ENCODE data around the gene TRAT1. TPM values are rescaled to one million over a fixed set of nuclear protein-coding genes. Genes with fewer than 3 reads are reported as not detected.

The TRAT1 gene
- total and polyA plus RNA-seq, 2 experiments from 2014 or later = not detected

GRCh38 chr3:108779496-108779895, 43.1 kb upstream of the TRAT1 start:
- no peaks in the 10 kb centered on the region for H3K9me3 Mint-ChIP-seq
- TF ChIP-seq EZH2phosphoT487 (IDR thresholded peaks at IDR 0.05; ENCODE audit: unreplicated experiment) = no peak
- no peaks in the 10 kb centered on the region for H3K27me3 Mint-ChIP-seq (ENCODE audit: insufficient read depth, low read depth, poor library complexity)
- Histone ChIP-seq H3K27me3 (ENCODE audit: insufficient read depth) (no peaks in the 10 kb centered on the region), H2AFZ (no peak overlapping the region), H3F3A (replicated peaks; ENCODE audit: low read depth) (no peaks in the 10 kb centered on the region), H3K36me3 (ENCODE audit: insufficient read depth) (no peaks in the 10 kb centered on the region), H3K27ac (ENCODE audit: low read depth) (no peak overlapping the region), H3K9me2 (ENCODE audit: insufficient read depth) (peaks cover 9% of the 10 kb centered on the region; the same call in 1 of the 2 replicates), H3K79me2 (replicated peaks; ENCODE audit: insufficient read depth) (no peaks in the 10 kb centered on the region), H4K20me1 (replicated peaks; ENCODE audit: insufficient read depth) (no peaks in the 10 kb centered on the region), H3K4me1 (ENCODE audit: insufficient read depth) (no peaks in the 10 kb centered on the region), H3K4me2 (no peak overlapping the region), H3K4me3 (no peak overlapping the region)
- H3K4me1 Mint-ChIP-seq = peaks cover 5% of the 10 kb centered on the region; the same call in 2 of the 3 replicates
- ATAC-seq = no peak
- no peak overlapping the region for H3K4me3 Mint-ChIP-seq
- DNase-seq (ENCODE audit: low spot score) = no peak
- H3K27ac Mint-ChIP-seq = no peak overlapping the region
- H3K36me3 Mint-ChIP-seq (ENCODE audit: low read depth) = no peaks in the 10 kb centered on the region

- H3F3A ChIP-seq (replicated peaks; ENCODE audit: low read depth) = no peaks in the 10 kb centered on the region
- DNase-seq (ENCODE audit: low spot score) = peak; percentile 4
- ATAC-seq = no peak
- TF ChIP-seq EZH2 (IDR thresholded peaks at IDR 0.05; ENCODE audit: low read depth, unreplicated experiment) (no peak), STAT1 (IDR thresholded peaks at IDR 0.05; ENCODE audit: unreplicated experiment) (no peak), NANOG (IDR thresholded peaks at IDR 0.05; ENCODE audit: borderline replicate concordance) (no peak), ZNF114 (CRISPR knock-in tag; IDR thresholded peaks at IDR 0.05) (no peak), EZH2phosphoT487 (IDR thresholded peaks at IDR 0.05; ENCODE audit: unreplicated experiment) (no peak), CREB1 (CRISPR knock-in tag; IDR thresholded peaks at IDR 0.05; ENCODE audit: low read depth) (no peak), CTCF (conservative IDR thresholded peaks at IDR 0.05; ENCODE audit: low read depth in 2 of 2) (no peak), ETS1 (IDR thresholded peaks at IDR 0.05) (no peak), JUNB (IDR thresholded peaks at IDR 0.05; ENCODE audit: unreplicated experiment) (no peak)
- TF ChIP-seq, protein P1, sequence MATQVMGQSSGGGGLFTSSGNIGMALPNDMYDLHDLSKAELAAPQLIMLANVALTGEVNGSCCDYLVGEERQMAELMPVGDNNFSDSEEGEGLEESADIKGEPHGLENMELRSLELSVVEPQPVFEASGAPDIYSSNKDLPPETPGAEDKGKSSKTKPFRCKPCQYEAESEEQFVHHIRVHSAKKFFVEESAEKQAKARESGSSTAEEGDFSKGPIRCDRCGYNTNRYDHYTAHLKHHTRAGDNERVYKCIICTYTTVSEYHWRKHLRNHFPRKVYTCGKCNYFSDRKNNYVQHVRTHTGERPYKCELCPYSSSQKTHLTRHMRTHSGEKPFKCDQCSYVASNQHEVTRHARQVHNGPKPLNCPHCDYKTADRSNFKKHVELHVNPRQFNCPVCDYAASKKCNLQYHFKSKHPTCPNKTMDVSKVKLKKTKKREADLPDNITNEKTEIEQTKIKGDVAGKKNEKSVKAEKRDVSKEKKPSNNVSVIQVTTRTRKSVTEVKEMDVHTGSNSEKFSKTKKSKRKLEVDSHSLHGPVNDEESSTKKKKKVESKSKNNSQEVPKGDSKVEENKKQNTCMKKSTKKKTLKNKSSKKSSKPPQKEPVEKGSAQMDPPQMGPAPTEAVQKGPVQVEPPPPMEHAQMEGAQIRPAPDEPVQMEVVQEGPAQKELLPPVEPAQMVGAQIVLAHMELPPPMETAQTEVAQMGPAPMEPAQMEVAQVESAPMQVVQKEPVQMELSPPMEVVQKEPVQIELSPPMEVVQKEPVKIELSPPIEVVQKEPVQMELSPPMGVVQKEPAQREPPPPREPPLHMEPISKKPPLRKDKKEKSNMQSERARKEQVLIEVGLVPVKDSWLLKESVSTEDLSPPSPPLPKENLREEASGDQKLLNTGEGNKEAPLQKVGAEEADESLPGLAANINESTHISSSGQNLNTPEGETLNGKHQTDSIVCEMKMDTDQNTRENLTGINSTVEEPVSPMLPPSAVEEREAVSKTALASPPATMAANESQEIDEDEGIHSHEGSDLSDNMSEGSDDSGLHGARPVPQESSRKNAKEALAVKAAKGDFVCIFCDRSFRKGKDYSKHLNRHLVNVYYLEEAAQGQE (IDR thresholded peaks at IDR 0.05; ENCODE audit: unreplicated experiment) = no peak
These were observed 42.4 kb upstream of the TRAT1 start for GRCh38 chr3:108780235-108780634.

More at GRCh38 chr3:108780235-108780634, 42.4 kb upstream of the TRAT1 start:
- Histone ChIP-seq H2AFZ (0 out of 2 replicates have a peak overlapping the region, but pooled peaks have one; percentile 8), H3K4me3 (no peak overlapping the region), H3K79me2 (replicated peaks; ENCODE audit: insufficient read depth) (no peaks in the 10 kb centered on the region), H3K9me2 (ENCODE audit: insufficient read depth) (peaks cover 9% of the 10 kb centered on the region; the same call in 1 of the 2 replicates), H3K4me2 (no peak overlapping the region), H4K20me1 (replicated peaks; ENCODE audit: insufficient read depth) (no peaks in the 10 kb centered on the region), H3K36me3 (ENCODE audit: insufficient read depth) (no peaks in the 10 kb centered on the region), H3K27me3 (ENCODE audit: insufficient read depth) (no peaks in the 10 kb centered on the region), H3K4me1 (ENCODE audit: insufficient read depth) (no peaks in the 10 kb centered on the region), H3K27ac (ENCODE audit: low read depth) (no peak overlapping the region)
- Mint-ChIP-seq H3K27ac (no peak overlapping the region), H3K27me3 (ENCODE audit: insufficient read depth, low read depth, poor library complexity) (no peaks in the 10 kb centered on the region), H3K9me3 (no peaks in the 10 kb centered on the region), H3K36me3 (ENCODE audit: low read depth) (no peaks in the 10 kb centered on the region), H3K4me1 (peaks cover 5% of the 10 kb centered on the region; the same call in 2 of the 3 replicates), H3K4me3 (no peak overlapping the region)
